Measurements from ENCODE around the gene GFPT2. TPM values are rescaled to one million over a fixed set of nuclear protein-coding genes. Genes with fewer than 3 reads are reported as not detected.

Gene GFPT2
- total and polyA plus RNA-seq, 2 of the 4 experiments (the other 2 are of a cell fraction): 20.3 to 20.8 TPM

DNA sequence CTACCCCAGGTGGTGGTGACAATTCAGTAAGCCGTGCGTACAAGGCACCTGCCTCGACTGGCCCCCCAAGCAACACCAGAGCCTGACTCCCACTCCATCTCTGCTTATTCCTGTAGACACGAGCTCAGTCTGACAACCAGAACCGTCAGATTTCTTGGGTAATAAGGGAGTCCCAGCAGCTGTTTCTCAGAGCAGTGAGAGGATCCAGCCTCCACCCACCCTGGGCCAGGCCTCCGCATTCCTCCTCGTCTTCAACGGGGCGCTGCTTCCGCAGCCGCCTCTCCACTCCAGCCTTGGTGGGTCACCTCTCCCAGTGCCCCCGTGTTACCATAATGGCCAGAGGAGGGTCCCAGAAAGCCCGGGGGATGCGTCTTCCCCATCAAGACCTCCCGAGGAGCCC is 27.7 kb upstream of the GFPT2 start:
- no peaks in the 10 kb centered on the region for H3K36me3 ChIP-seq (ENCODE audit: control insufficient read depth, insufficient read depth, low read length)
- H3K9ac ChIP-seq (ENCODE audit: low read depth, low read length): no peak overlapping the region
- H3K4ac ChIP-seq (ENCODE audit: low read depth, low read length): no peak overlapping the region
- BruUV-seq (replicated peaks): no TSS peak
- no peak overlapping the region for H3K4me3 ChIP-seq (ENCODE audit: insufficient read depth, low read depth, low read length)
- no peak overlapping the region for H2BK15ac ChIP-seq (ENCODE audit: low read depth, low read length)
- H3K9me3 ChIP-seq (ENCODE audit: control insufficient read depth, insufficient read depth, low read length): no peaks in the 10 kb centered on the region
- no peak overlapping the region for H4K91ac ChIP-seq (ENCODE audit: insufficient read depth, low read depth, low read length)
- CTCF ChIA-PET: no interaction called here
- no peak overlapping the region for H4K8ac ChIP-seq (ENCODE audit: low read depth in 2 of 2, low read length in 2 of 2)
- 40% methylated on average over 12 of the region's 15 CpGs; no CpG with 5 or more reads in 1 of the 2 experiments for WGBS, 2 experiments (ENCODE audit: extremely low coverage in 2 of 2, insufficient read length in 1 of 2)
- H3K18ac ChIP-seq (ENCODE audit: low read depth, low read length): no peak overlapping the region
- H4K5ac ChIP-seq (ENCODE audit: low read depth, low read length): no peak overlapping the region
- no peak overlapping the region for H2AFZ ChIP-seq (replicated peaks; ENCODE audit: low read length, poor library complexity)
- H3K79me1 ChIP-seq (ENCODE audit: low read depth in 1 of 2, low read length in 2 of 2): no peaks in the 10 kb centered on the region
- no peak for DNase-seq
- dilution Hi-C loops (cut with HindIII; ENCODE audit: low sequenced_read_pairs, unreplicated experiment): no loop called here
- no peak overlapping the region for H2BK5ac ChIP-seq (ENCODE audit: low read depth, low read length, poor library complexity, severe bottlenecking)
- no peak for ATAC-seq (ENCODE audit: low read depth)
- no peak overlapping the region for H3K4me2 ChIP-seq (ENCODE audit: low read depth, low read length)
- no peak overlapping the region for H3K23ac ChIP-seq (ENCODE audit: low read depth, low read length)
- H2AK9ac ChIP-seq (replicated peaks; ENCODE audit: low read depth, low read length, poor library complexity): no peak overlapping the region
- in situ Hi-C loops (cut with MboI; ENCODE audit: low sequenced_read_pairs): no loop called here
- no peak overlapping the region for H3K56ac ChIP-seq (ENCODE audit: extremely low read depth, insufficient read depth, low read length)
- H2BK20ac ChIP-seq (ENCODE audit: low read depth, low read length): no peak overlapping the region
- H3K27me3 ChIP-seq (ENCODE audit: control insufficient read depth, insufficient read depth, low read length): peaks cover 10% of the 10 kb centered on the region
- no peak overlapping the region for H3K27ac ChIP-seq (ENCODE audit: insufficient read depth, low read length)
- no peak overlapping the region for H2AK5ac ChIP-seq (ENCODE audit: low read depth, low read length)
- H4K20me1 ChIP-seq (ENCODE audit: insufficient read depth, low read length): no peaks in the 10 kb centered on the region
- intact Hi-C loops (cut with micrococcal nuclease): no loop called here
- no peak overlapping the region for H3K14ac ChIP-seq (replicated peaks; ENCODE audit: low read depth, low read length)
- H3K4me1 ChIP-seq (ENCODE audit: control insufficient read depth, insufficient read depth, low read length): no peaks in the 10 kb centered on the region
- no peak overlapping the region for H2BK120ac ChIP-seq (ENCODE audit: low read depth, low read length)
- H3K9me1 ChIP-seq (ENCODE audit: insufficient read depth, low read length): no peaks in the 10 kb centered on the region
- TF ChIP-seq FOS (IDR thresholded peaks at IDR 0.05; ENCODE audit: low read depth, low read length): no peak
- POLR2A ChIA-PET (ENCODE audit: unreplicated experiment): no interaction called here

All from IMR-90 (cell line).